Fibroblast of mammary gland (primary cell): ENCODE data around the gene PRUNE1.

Source experiments
- DNase-seq: peaks from one replicate; pipeline ENCODE4 v3.0.0-alpha.2; 2010; ENCODE audit warnings: low read depth
- H3K4me3 ChIP-seq: 2 replicates; pipeline ENCODE4 v1.5.1; 2011; ENCODE audit warnings: low read depth, mild to moderate bottlenecking, low read length, moderate library complexity; ENCODE audit not compliant: control insufficient read depth
- CTCF ChIP-seq: conservative IDR thresholded peaks from 2 replicates; pipeline ENCODE4 v1.5.1; 2011; ENCODE audit warnings: low read depth, low read length, inconsistent platforms; ENCODE audit not compliant: control insufficient read depth, insufficient read depth

PRUNE1 gene

DNA sequence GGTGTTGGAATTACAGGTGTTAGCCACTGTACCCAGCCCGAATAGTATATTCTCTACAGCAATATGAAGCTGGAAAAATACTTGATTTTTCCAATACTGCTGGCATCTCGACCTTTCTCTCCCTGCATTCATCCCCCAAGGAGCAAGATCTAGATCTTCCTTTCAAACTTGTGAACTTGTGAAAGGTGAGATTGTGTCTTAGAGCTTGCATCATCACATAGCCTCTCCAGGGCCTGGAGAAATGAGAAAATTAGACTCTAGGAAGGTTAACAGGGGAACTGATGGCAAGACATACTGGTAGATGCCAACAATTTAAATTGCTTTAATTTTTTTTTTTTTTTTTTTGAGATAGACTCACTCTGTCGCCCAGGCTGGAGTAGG is 2.1 kb downstream of the PRUNE1 start:
- TF ChIP-seq CTCF, result no peak
- no peak overlapping the region for H3K4me3 ChIP-seq

GRCh38 chr1:151011154-151011850 is 3.1 kb downstream of the PRUNE1 start:
- TF ChIP-seq CTCF, result no peak
- no peak overlapping the region for H3K4me3 ChIP-seq
- peak; percentile 19 for DNase-seq

More for the DNA sequence above, 2.1 kb downstream of the PRUNE1 start:
- DNase-seq, result no peak

DNA sequence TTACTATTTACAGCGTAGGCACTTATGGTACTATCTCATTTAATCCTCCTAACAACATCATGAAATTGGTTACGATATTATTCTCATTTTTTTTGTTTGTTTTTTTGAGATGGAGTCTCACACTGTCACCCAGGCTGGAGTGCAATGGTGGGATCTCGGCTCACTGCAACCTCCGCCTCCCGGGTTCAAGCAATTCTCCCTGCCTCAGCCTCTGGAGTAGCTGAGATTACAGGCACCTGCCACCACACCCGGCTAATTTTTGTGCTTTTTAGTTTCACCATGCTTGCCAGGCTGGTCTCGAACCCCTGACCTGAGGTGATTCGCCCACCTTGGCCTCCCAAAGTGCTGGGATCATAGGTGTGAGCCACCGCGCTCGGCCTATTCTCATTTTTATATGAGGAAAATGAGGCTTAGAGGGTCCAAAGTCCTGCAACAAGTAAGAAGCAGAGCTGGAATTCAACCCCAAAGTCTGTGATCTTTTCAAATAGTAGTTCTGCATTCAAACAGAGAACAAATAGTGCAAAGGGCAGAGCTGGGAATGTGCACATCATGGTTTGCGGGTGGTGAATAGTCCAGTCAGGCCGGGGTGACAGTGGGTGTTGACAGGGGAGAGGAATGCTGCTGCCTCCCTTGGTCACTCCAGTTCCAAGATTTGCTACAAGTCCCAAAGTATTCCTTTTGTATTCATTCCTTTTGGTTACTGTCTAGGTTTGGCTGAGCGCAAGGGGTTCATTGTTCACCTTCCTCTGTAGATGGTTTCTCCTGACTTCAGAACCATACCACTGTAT is 4.6 kb downstream of the PRUNE1 start:
- DNase-seq, result peak; percentile 30

DNA sequence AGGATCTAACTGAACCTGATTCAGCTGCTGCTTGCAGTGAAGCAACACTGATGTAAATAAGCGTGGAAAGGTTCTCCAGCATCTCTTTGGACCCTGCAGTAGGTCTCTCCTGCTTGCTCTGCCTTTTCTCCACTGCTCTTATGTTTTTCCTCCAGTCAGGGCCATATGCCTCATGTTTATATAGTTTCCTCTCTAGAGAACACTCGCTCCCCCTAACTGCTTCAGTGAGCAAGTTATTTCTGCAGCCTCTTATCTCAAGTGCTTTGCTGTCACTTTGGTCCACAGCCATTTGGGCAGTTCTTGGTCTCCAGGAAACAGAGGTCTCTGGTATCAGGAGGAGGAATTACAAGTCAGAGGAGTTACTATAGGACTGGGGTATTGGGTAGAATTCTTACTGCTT is 5.3 kb downstream of the PRUNE1 start:
- DNase-seq, result no peak
- no peak overlapping the region for H3K4me3 ChIP-seq
- no peak for TF ChIP-seq CTCF

More for the DNA sequence above, 4.6 kb downstream of the PRUNE1 start:
- no peak overlapping the region for H3K4me3 ChIP-seq
- TF ChIP-seq CTCF, result no peak

DNA sequence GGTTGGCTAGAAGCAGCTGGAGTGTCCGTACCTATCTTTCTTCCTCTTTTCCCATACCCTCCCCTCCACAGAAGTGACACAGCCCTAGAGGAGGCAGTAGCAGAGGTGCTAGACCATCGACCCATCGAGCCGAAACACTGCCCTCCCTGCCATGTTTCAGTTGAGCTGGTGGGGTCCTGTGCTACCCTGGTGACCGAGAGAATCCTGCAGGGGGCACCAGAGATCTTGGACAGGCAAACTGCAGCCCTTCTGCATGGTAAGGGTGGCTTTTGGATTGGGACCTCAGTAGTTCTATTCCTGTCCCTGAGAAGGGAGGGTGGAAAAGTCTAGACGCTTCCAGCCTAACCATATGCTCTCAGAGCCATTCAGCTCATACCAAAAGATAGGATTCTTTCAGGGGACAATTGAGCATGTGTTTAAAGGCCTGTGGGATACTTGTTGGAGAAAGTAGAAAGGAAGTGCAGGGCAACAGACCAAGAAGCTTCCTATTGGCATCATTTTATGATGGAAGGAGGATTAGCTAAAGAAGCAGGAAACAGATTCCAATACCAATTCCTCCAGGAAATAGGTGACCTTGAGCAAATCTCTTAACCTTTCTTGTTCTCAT is 16.4 kb downstream of the PRUNE1 start:
- no peak overlapping the region for H3K4me3 ChIP-seq
- DNase-seq, result peak; percentile 72
- TF ChIP-seq CTCF, result peak; percentile 82

GRCh38 chr1:151026460-151026859 is 18.2 kb downstream of the PRUNE1 start:
- no peak for DNase-seq
- TF ChIP-seq CTCF, result no peak
- no peak overlapping the region for H3K4me3 ChIP-seq
